Epithelial cell of proximal tubule (primary cell): ENCODE measurements around the gene GATM. TPM values are rescaled to one million over a fixed set of nuclear protein-coding genes. Genes with fewer than 3 reads are reported as not detected.

Source experiments
- DNase-seq: peaks from one replicate; pipeline ENCODE4 v3.0.0-alpha.2; 2011; ENCODE audit warnings: low read depth
- H3K4me3 ChIP-seq: 2 replicates; pipeline ENCODE4 v1.5.1; 2011; ENCODE audit warnings: low read depth, mild to moderate bottlenecking, low read length
- total RNA-seq: library from RNA; depleted of rRNA; stranded (reverse); fragments of >200 nt; gene quantifications from 2 replicates; pipeline ENCODE4 v1.2.3, GENCODE V29; 2015
- TF ChIP-seq, protein P1 (sequence below): conservative IDR thresholded peaks from 2 replicates; pipeline ENCODE4 v1.5.1; 2012; ENCODE audit warnings: low read depth, mild to moderate bottlenecking, low read length

The GATM gene
- total RNA-seq, 1 donor from 2014 or later, result 9.9 TPM

- DNase-seq, result no peak
- no peak overlapping the region for H3K4me3 ChIP-seq
- TF ChIP-seq, protein P1, sequence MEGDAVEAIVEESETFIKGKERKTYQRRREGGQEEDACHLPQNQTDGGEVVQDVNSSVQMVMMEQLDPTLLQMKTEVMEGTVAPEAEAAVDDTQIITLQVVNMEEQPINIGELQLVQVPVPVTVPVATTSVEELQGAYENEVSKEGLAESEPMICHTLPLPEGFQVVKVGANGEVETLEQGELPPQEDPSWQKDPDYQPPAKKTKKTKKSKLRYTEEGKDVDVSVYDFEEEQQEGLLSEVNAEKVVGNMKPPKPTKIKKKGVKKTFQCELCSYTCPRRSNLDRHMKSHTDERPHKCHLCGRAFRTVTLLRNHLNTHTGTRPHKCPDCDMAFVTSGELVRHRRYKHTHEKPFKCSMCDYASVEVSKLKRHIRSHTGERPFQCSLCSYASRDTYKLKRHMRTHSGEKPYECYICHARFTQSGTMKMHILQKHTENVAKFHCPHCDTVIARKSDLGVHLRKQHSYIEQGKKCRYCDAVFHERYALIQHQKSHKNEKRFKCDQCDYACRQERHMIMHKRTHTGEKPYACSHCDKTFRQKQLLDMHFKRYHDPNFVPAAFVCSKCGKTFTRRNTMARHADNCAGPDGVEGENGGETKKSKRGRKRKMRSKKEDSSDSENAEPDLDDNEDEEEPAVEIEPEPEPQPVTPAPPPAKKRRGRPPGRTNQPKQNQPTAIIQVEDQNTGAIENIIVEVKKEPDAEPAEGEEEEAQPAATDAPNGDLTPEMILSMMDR, result no peak
Observed at GRCh38 chr15:45387380-45388007, 9.2 kb upstream of the GATM start.

DNA sequence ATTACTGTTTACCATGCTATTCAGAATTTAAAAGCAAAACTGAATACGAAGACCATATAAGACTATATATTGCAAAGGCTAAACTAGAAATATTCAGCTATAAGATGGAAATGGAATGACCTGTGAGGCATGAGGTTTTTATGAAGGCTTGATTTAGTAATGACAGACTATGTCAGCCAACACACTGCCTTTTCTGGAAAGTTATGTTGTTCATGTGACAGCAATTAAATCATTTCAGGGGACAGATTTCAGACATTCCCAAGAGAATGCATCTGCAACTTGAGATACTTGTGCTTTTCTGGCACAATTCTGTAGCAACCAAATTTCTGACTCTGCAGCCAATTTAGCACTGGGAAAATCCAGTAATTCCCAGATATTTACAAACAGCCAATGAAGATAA, 8.6 kb upstream of the GATM start:
- DNase-seq, result no peak
- TF ChIP-seq, protein P1, result no peak

GRCh38 chr15:45386420-45386819, 8.1 kb upstream of the GATM start:
- TF ChIP-seq, protein P1, result no peak
- no peak overlapping the region for H3K4me3 ChIP-seq
- no peak for DNase-seq

More for the DNA sequence above, 8.6 kb upstream of the GATM start:
- no peak overlapping the region for H3K4me3 ChIP-seq

GRCh38 chr15:45385590-45385989, 7.2 kb upstream of the GATM start:
- H3K4me3 ChIP-seq, result no peak overlapping the region
- no peak for DNase-seq
- TF ChIP-seq, protein P1, result no peak

DNA sequence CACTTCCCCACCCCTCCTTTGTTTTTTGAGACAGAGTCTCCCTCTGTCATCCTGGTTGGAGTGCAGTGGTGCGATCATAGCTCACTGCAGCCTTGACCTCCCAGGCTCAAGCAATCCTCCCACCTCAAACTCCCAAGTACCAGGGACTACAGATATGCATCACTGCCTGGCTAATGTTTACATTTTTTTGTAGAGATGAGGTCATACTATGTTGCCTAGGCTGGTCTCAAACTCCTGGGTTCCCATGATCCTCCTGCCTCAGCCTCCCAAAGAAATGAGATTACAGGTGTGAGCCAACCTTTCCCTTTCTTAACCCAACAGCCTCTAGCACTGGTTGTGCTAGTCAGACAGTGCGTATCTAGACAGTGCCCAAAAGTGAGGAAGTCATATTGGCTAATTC, 6.4 kb upstream of the GATM start:
- TF ChIP-seq, protein P1, result no peak
- DNase-seq, result no peak
- no peak overlapping the region for H3K4me3 ChIP-seq

DNA sequence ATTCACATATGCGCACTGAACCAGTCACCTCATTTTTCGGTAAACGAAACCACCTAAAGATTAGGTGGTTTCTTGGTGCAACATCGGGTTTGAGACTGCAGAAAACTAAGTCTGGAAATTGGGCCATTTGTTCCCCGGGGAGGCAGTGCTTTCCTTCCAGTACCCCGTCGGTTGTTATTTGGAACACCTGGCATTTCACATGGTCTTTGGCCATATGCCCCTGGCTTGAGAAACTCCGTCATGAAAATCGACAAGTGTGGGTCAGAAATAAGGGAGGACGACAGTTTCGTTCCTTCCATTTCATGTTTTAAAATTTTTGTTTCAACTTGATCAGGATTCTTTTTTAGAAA, 544 bp upstream of the GATM start:
- no peak for DNase-seq
- peak overlapping the region; percentile 54 for H3K4me3 ChIP-seq
- TF ChIP-seq, protein P1, result no peak

DNA sequence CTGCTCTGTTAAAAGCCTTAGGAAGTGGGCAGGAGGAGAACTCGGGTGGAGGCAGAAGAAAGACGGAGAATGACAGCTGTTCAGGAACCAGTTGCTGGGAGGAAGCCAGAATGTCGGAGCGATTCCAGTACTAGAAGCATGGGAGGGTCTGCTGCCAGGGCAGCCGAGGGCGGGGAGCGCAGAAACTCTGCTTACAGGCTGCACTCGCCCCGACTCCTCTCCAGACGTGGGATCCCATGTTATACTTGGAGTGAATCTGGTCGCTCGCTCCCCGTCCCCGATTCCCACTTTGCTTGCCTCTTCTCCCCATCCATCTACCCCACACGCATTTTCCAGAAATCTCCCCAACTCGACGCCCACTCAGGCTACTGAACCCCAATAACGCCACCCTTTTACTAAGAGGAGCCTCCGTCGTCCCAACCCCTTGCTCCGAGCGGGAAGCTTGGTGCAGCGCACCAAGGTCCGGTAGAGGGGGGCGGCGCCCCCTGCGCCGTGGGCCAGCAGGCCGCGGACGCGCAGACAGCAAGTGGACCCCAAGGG, 665 bp downstream of the GATM start:
- no peak for DNase-seq
- TF ChIP-seq, protein P1, result no peak
- H3K4me3 ChIP-seq, result peak overlapping the region; percentile 54
